K562 (cell line): ENCODE measurements around the gene CTNNA3.

Experiments
- CHD1 ChIP-seq: fragments of 200-600 bp; sonication (generic); IDR thresholded peaks from one replicate; pipeline ENCODE4 v1.6.1; 2012; ENCODE audit warnings: mild to moderate bottlenecking, moderate library complexity, low read length, inconsistent platforms
- CTCF ChIP-seq, 3 experiments: IDR thresholded peaks in 2 of 3; conservative IDR thresholded peaks in 1 of 3; 2 replicates each; pipeline ENCODE4 v1.5.1; 2011 to 2012; ENCODE audit warnings: low read length in 3 of 3, mild to moderate bottlenecking in 3 of 3, control low read depth in 2 of 3, improper control_type of control experiment in 1 of 3, inconsistent platforms in 1 of 3, low read depth in 1 of 3, mixed read lengths in 1 of 3, moderate library complexity in 1 of 3; ENCODE audit not compliant: insufficient read depth in 2 of 3
- FOXP4 ChIP-seq: sonication (generic); formaldehyde crosslinking; IDR thresholded peaks from 2 replicates; pipeline ENCODE4 v1.8.0; 2022; ENCODE audit warnings: mild to moderate bottlenecking, missing genetic modification reagents, borderline replicate concordance
- MAZ ChIP-seq, 2 experiments: fragments of 450-650 bp in 1 of 2; sonication (generic) in 1 of 2; formaldehyde crosslinking; IDR thresholded peaks in 1 of 2; conservative IDR thresholded peaks in 1 of 2; 2 replicates each; pipeline versions ENCODE4 v1.4.0 to v1.5.0; 2020; ENCODE audit warnings: mild to moderate bottlenecking in 1 of 2, missing genetic modification reagents in 1 of 2
- MLLT1 ChIP-seq, 2 experiments: fragments of 450-650 bp; IDR thresholded peaks; 2 replicates each; pipeline ENCODE4 v1.6.1; 2016
- MYC ChIP-seq, 2 experiments: fragments of 250-450 bp in 1 of 2; sonication (Bioruptor Pico) in 1 of 2; IDR thresholded peaks; 2 replicates each; pipeline versions ENCODE4 v1.5.1 to v1.6.1; 2012 to 2021; ENCODE audit warnings: low read depth in 2 of 2, borderline replicate concordance in 1 of 2, improper control_type of control experiment in 1 of 2, low read length in 1 of 2, mild to moderate bottlenecking in 1 of 2, moderate library complexity in 1 of 2
- NCOA4 ChIP-seq: fragments of 450-650 bp; IDR thresholded peaks from 2 replicates; pipeline ENCODE4 v1.6.1; 2018; ENCODE audit warnings: mild to moderate bottlenecking; ENCODE audit not compliant: partially characterized antibody
- NFIC ChIP-seq: fragments of 450-650 bp; IDR thresholded peaks from 2 replicates; pipeline ENCODE4 v1.6.1; 2017; ENCODE audit warnings: mild to moderate bottlenecking, inconsistent platforms
- SIN3A ChIP-seq, 2 experiments: fragments of 150-350 bp in 1 of 2; IDR thresholded peaks; 2 replicates each; pipeline ENCODE4 v1.6.1; 2011 to 2016; ENCODE audit warnings: borderline replicate concordance in 2 of 2, low read depth in 2 of 2, low read length in 2 of 2, mild to moderate bottlenecking in 2 of 2, moderate library complexity in 2 of 2; ENCODE audit not compliant: control insufficient read depth in 1 of 2
- SP2 ChIP-seq: IDR thresholded peaks from 2 replicates; pipeline ENCODE4 v1.6.1; 2011; ENCODE audit warnings: mild to moderate bottlenecking, low read depth, low read length, moderate library complexity; ENCODE audit not compliant: poor library complexity, severe bottlenecking; ENCODE audit errors: extremely low read depth
- ZNF274 ChIP-seq: IDR thresholded peaks from 2 replicates; pipeline ENCODE4 v1.6.1; 2011; ENCODE audit warnings: low read depth, mild to moderate bottlenecking, low read length, moderate library complexity, borderline replicate concordance

GRCh38 chr10:66811211-66811610 lies 884.8 kb downstream of the CTNNA3 start:
- TF ChIP-seq NFIC: no peak
- no peak for TF ChIP-seq ZNF274
- no peak for TF ChIP-seq NCOA4
- TF ChIP-seq CHD1: no peak
- TF ChIP-seq MAZ (CRISPR knock-in tag; conservative IDR thresholded peaks at IDR 0.05 in 1 of 2, IDR thresholded peaks at IDR 0.05 in 1 of 2): no peak
- no peak for TF ChIP-seq CTCF (IDR thresholded peaks at IDR 0.05 in 2 of 3, conservative IDR thresholded peaks at IDR 0.05 in 1 of 3; ENCODE audit: insufficient read depth in 2 of 3, low read depth in 1 of 3, low read length in 3 of 3)
- no peak for TF ChIP-seq FOXP4 (CRISPR knock-in tag)
- no peak for TF ChIP-seq MLLT1 (IDR thresholded peaks at IDR 0.05)
- no peak for TF ChIP-seq SIN3A (IDR thresholded peaks at IDR 0.05; ENCODE audit: borderline replicate concordance in 2 of 2, control insufficient read depth in 1 of 2, low read depth in 2 of 2, low read length in 2 of 2)
- no peak for TF ChIP-seq MYC (IDR thresholded peaks at IDR 0.05; ENCODE audit: low read depth, low read length)
- TF ChIP-seq MYC (CRISPR knock-in tag; IDR thresholded peaks at IDR 0.05; ENCODE audit: borderline replicate concordance, low read depth): no peak
- TF ChIP-seq SP2: no peak
